Upper lobe of left lung (tissue), 6 donors: Measurements from ENCODE around the gene ADGRL3. TPM values are rescaled to one million over a fixed set of nuclear protein-coding genes. Genes with fewer than 3 reads are reported as not detected.

Experiments
- ATAC-seq, 2 donors: fragments of 200-7000 bp; cut with Tn5 transposase; one replicate each; pipeline ENCODE4 v1.9.1; 2022; ENCODE audit warnings: mild to moderate bottlenecking in 2 of 2, moderate library complexity in 2 of 2; ENCODE audit not compliant: low FRiP score in 2 of 2
- DNase-seq, 2 donors: peaks; one replicate each; pipeline ENCODE4 v3.0.0-alpha.2; 2019 to 2020
- H3K27ac ChIP-seq, 4 donors: fragments of 200-600 bp; sonication (generic); one replicate each; pipeline ENCODE4 v1.5.1; 2016 to 2019
- H3K27me3 ChIP-seq, 4 donors: fragments of 200-600 bp; sonication (generic); one replicate each; pipeline ENCODE4 v1.5.1; 2017 to 2019
- H3K36me3 ChIP-seq, 4 donors: fragments of 200-600 bp; sonication (generic); one replicate each; pipeline ENCODE4 v1.5.1; 2016 to 2019
- H3K4me1 ChIP-seq, 4 donors: fragments of 200-600 bp; sonication (generic); one replicate each; pipeline ENCODE4 v1.5.1; 2018 to 2019
- H3K4me3 ChIP-seq, 4 donors: fragments of 200-600 bp; sonication (generic); one replicate each; pipeline ENCODE4 v1.5.1; 2017 to 2019; ENCODE audit warnings: mild to moderate bottlenecking in 2 of 4, moderate library complexity in 1 of 4
- H3K9me3 ChIP-seq, 4 donors: fragments of 200-600 bp; sonication (generic); one replicate each; pipeline ENCODE4 v1.5.1; 2018 to 2019
- CTCF ChIP-seq, 6 experiments: fragments of 450-650 bp in 4 of 6; fragments of 200-600 bp in 2 of 6; sonication (generic) in 2 of 6; IDR thresholded peaks; one replicate each; pipeline ENCODE4 v1.5.1; 2016 to 2019; ENCODE audit warnings: antibody characterized with exemption in 6 of 6
- EP300 ChIP-seq, 4 donors: sonication (generic); formaldehyde crosslinking; IDR thresholded peaks; one replicate each; pipeline ENCODE4 v1.5.1; 2017; ENCODE audit warnings: antibody characterized with exemption in 4 of 4, control low read depth in 2 of 4
- POLR2A ChIP-seq, 4 donors: fragments of 450-650 bp; IDR thresholded peaks; one replicate each; pipeline ENCODE4 v1.5.1; 2016 to 2017; ENCODE audit warnings: antibody characterized with exemption in 4 of 4, mild to moderate bottlenecking in 2 of 4
- POLR2AphosphoS5 ChIP-seq, 2 donors: sonication (generic); formaldehyde crosslinking; IDR thresholded peaks; one replicate each; pipeline ENCODE4 v1.5.1; 2017; ENCODE audit warnings: antibody characterized with exemption in 2 of 2
- WGBS, 2 donors: methylation state at CpG; one replicate each; pipeline ENCODE4 v1.1.5; 2017 to 2018; 5-methylcytosine and 5-hydroxymethylcytosine counted together
- total RNA-seq, 6 donors: library from RNA; depleted of rRNA in 4 of 6; stranded (reverse); fragments of >200 nt in 4 of 6; gene quantifications; one replicate each; pipeline versions ENCODE4 v1.1.0 to v1.2.1, GENCODE V29; 2016 to 2021
- donor health status: DM: no; HTN: no; CAD: no; lungs with moderate emphysema.
- donor health status: DM: no; HTN: yes; CAD: no; lungs with severe emphysema.

The ADGRL3 gene
- total RNA-seq, 6 donors from 2014 or later, result 1.0 to 8.5 (median 2.9) TPM

GRCh38 chr4:61543976-61544375 is 343.9 kb downstream of the ADGRL3 start:
- ATAC-seq (no peak), DNase-seq (no peak)
- Histone ChIP-seq H3K27me3 (no peaks in the 10 kb centered on the region), H3K36me3 (no peaks in the 10 kb centered on the region), H3K4me1 (no peaks in the 10 kb centered on the region), H3K9me3 (no peaks in the 10 kb centered on the region), H3K27ac (no peak overlapping the region), H3K4me3 (no peak overlapping the region)
- 72 to 87% methylated on average over 3 of the region's 3 CpGs for WGBS, 2 donors
- no peak for TF ChIP-seq EP300 (IDR thresholded peaks at IDR 0.05)
- TF ChIP-seq CTCF (IDR thresholded peaks at IDR 0.05), result no peak
- TF ChIP-seq POLR2A (IDR thresholded peaks at IDR 0.05), result no peak
- TF ChIP-seq POLR2AphosphoS5 (IDR thresholded peaks at IDR 0.05), result no peak

GRCh38 chr4:61545902-61546480 is 345.9 kb downstream of the ADGRL3 start:
- H3K9me3 ChIP-seq, result no peaks in the 10 kb centered on the region
- no peaks in the 10 kb centered on the region for H3K36me3 ChIP-seq
- ATAC-seq, result no peak
- no peaks in the 10 kb centered on the region for H3K27me3 ChIP-seq
- H3K4me1 ChIP-seq, result no peaks in the 10 kb centered on the region
- H3K27ac ChIP-seq, result no peak overlapping the region
- DNase-seq, result no peak
- 54 to 78% methylated on average over 3 of the region's 3 CpGs for WGBS, 2 donors
- no peak overlapping the region for H3K4me3 ChIP-seq
- TF ChIP-seq POLR2A (IDR thresholded peaks at IDR 0.05) (no peak), EP300 (IDR thresholded peaks at IDR 0.05) (no peak), CTCF (IDR thresholded peaks at IDR 0.05) (no peak), POLR2AphosphoS5 (IDR thresholded peaks at IDR 0.05) (no peak)

GRCh38 chr4:61549336-61549735 is 349.2 kb downstream of the ADGRL3 start:
- ATAC-seq, result no peak

GRCh38 chr4:61553557-61554125 is 353.5 kb downstream of the ADGRL3 start:
- WGBS, 2 donors, result 90 to 93% methylated on average over 1 of the region's 1 CpG
- no peak for DNase-seq

More at GRCh38 chr4:61549336-61549735, 349.2 kb downstream of the ADGRL3 start:
- DNase-seq, result no peak
- H3K4me1 ChIP-seq, result no peaks in the 10 kb centered on the region
- H3K27ac ChIP-seq, result no peak overlapping the region
- H3K4me3 ChIP-seq, result no peak overlapping the region
- H3K36me3 ChIP-seq, result no peaks in the 10 kb centered on the region
- WGBS, 2 donors, result 92 to 93% methylated on average over 2 of the region's 2 CpGs
- H3K27me3 ChIP-seq, result no peaks in the 10 kb centered on the region
- TF ChIP-seq POLR2A (IDR thresholded peaks at IDR 0.05) (no peak), POLR2AphosphoS5 (IDR thresholded peaks at IDR 0.05) (no peak), EP300 (IDR thresholded peaks at IDR 0.05) (no peak), CTCF (IDR thresholded peaks at IDR 0.05) (no peak)
- no peaks in the 10 kb centered on the region for H3K9me3 ChIP-seq

More at GRCh38 chr4:61553557-61554125, 353.5 kb downstream of the ADGRL3 start:
- TF ChIP-seq POLR2A (IDR thresholded peaks at IDR 0.05), result no peak
- TF ChIP-seq EP300 (IDR thresholded peaks at IDR 0.05), result no peak
- TF ChIP-seq POLR2AphosphoS5 (IDR thresholded peaks at IDR 0.05), result no peak
- no peak for TF ChIP-seq CTCF (IDR thresholded peaks at IDR 0.05)
- ATAC-seq, result no peak
- no peak overlapping the region for H3K4me3 ChIP-seq
- H3K4me1 ChIP-seq, result no peaks in the 10 kb centered on the region
- no peaks in the 10 kb centered on the region for H3K9me3 ChIP-seq
- H3K27me3 ChIP-seq, result no peaks in the 10 kb centered on the region
- no peak overlapping the region for H3K27ac ChIP-seq
- H3K36me3 ChIP-seq, result no peaks in the 10 kb centered on the region
